NCI-H82 treated with DMSO at 0.1 percent for 48 hours (cell line): ENCODE data around the gene STN1.
"Not testable (repeated sequence)": the region's sequence is repeated elsewhere in the genome, so short reads cannot be mapped to it uniquely, and the experiment has no call there.

Source experiments
- DNase-seq: peaks from one replicate; lab custom pipeline; 2025; ENCODE audit not compliant: unreplicated experiment; lab: John Stamatoyannopoulos, UW

STN1 gene

GRCh38 chr10:103845972-103846371 is 72.0 kb downstream of the STN1 start:
- DNase-seq, result no peak

- not testable (repeated sequence) for DNase-seq
Measured at GRCh38 chr10:103845346-103845745, 72.6 kb downstream of the STN1 start.

GRCh38 chr10:103843854-103844570 is 74.0 kb downstream of the STN1 start:
- no peak for DNase-seq

- DNase-seq, result no peak
Measured at GRCh38 chr10:103843045-103843444, 74.9 kb downstream of the STN1 start.

- no peak for DNase-seq
Measured at GRCh38 chr10:103842605-103843004, 75.4 kb downstream of the STN1 start.

- no peak for DNase-seq
Measured at GRCh38 chr10:103841519-103841918, 76.5 kb downstream of the STN1 start.

GRCh38 chr10:103840740-103841070 is 77.3 kb downstream of the STN1 start:
- DNase-seq, result no peak

GRCh38 chr10:103839872-103840739 is 77.9 kb downstream of the STN1 start:
- DNase-seq, result no peak

- no peak for DNase-seq
Measured at GRCh38 chr10:103839519-103839871, 78.5 kb downstream of the STN1 start.

GRCh38 chr10:103838862-103839518 is 79.0 kb downstream of the STN1 start:
- DNase-seq, result no peak

- DNase-seq, result no peak
Measured at GRCh38 chr10:103838070-103838395, 80.0 kb downstream of the STN1 start.

GRCh38 chr10:103837370-103838069 is 80.5 kb downstream of the STN1 start:
- no peak for DNase-seq

- DNase-seq, result no peak
Measured at GRCh38 chr10:103836861-103837260, 81.1 kb downstream of the STN1 start.

- DNase-seq, result no peak
Measured at GRCh38 chr10:103836273-103836672, 81.7 kb downstream of the STN1 start.

GRCh38 chr10:103835096-103836050 is 82.6 kb downstream of the STN1 start:
- DNase-seq, result no peak

GRCh38 chr10:103834436-103835095 is 83.4 kb downstream of the STN1 start:
- DNase-seq, result no peak

GRCh38 chr10:103833731-103834365 is 84.1 kb downstream of the STN1 start:
- no peak for DNase-seq

GRCh38 chr10:103832806-103833205 is 85.2 kb downstream of the STN1 start:
- no peak for DNase-seq
